Activated CD4-positive, alpha-beta T cell treated with anti-CD3 and anti-CD28 coated beads, Interleukin-2, amount 10 ng/mL, durations not matched to agents 24 days and 14 days (primary cell): ENCODE results near the gene SHOX. TPM values are rescaled to one million over a fixed set of nuclear protein-coding genes. Genes with fewer than 3 reads are reported as not detected.

Experiments used
- DNase-seq: peaks from one replicate; pipeline ENCODE4 v3.0.0; 2022
- H3K27ac Mint-ChIP-seq: one replicate; pipeline ENCODE4 v1.8.0; 2022; ENCODE audit warnings: mild to moderate bottlenecking, mixed read lengths
- H3K27me3 Mint-ChIP-seq: one replicate; pipeline ENCODE4 v1.8.0; 2022; ENCODE audit warnings: mixed read lengths
- H3K36me3 Mint-ChIP-seq: one replicate; pipeline ENCODE4 v1.8.0; 2022; ENCODE audit warnings: low read depth, mild to moderate bottlenecking, mixed read lengths
- H3K4me1 Mint-ChIP-seq: one replicate; pipeline ENCODE4 v1.8.0; 2021; ENCODE audit warnings: mixed read lengths
- H3K4me3 Mint-ChIP-seq: one replicate; pipeline ENCODE4 v1.8.0; 2022; ENCODE audit warnings: mild to moderate bottlenecking, moderate library complexity, mixed read lengths
- H3K9me3 Mint-ChIP-seq: one replicate; pipeline ENCODE4 v1.8.0; 2021; ENCODE audit warnings: mixed read lengths
- intact Hi-C: fragments of 100-400 bp; cut with micrococcal nuclease; formaldehyde crosslinking; loops from one replicate; pipeline ENCODE4 v1.15.1; 2023
- total RNA-seq: library from RNA; stranded (reverse); gene quantifications from 2 replicates; pipeline ENCODE4 v1.2.3, GENCODE V29; 2022

The SHOX gene
- total RNA-seq, 1 donor from 2014 or later: not detected

DNA sequence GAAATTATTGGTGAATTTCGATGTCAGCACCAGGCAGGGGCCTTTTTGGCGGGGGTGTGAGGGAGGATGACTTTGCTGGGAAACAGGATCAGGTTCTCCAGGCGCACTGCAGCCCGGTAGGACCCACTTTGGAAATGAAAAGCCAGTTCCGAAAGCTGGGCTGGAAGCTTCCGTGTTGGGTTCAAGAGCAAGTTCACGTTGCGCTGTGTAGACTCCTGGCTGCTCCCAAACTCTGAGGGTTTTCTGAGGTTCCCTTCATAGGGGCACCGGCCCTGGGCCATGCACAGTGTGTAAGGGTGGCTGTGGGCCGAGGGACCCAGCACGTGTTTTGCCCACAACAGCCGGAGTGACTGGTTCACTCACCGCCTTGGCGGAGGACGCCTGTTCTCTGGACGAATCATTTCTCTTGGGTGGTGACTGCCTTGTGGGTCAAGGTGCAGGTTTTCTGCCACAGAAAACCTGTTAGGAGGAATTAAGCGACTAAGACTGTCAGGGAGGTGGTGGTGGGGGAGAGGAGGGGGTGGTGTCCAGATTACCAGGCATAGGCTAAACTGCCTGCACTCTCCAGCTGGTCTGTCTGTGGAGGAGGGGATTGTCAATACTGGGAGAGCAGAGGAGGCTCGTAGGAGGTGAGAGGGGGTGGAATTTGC, 8.0 kb downstream of the SHOX start:
- H3K27me3 Mint-ChIP-seq: peaks cover 46% of the 10 kb centered on the region
- intact Hi-C loops: no loop called here

DNA sequence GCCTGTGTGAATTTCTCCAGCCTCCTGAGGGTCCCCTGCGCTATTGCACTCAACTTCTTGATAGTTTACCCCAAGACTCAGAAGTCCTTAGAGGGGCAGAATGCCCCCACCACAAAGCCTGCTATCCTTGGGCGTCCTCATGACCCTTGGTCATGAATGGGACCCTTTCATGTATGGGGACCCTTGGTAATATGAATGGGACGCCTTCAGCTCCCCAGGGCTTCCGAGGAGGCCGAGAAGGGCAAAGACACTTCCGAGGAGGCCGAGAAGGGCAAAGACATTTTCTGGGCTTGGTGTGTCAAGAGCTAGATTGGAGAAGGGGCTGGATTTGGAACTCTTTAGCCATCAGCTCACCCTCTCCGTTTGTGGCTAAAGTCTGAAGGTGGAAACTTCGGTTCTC, 8.6 kb downstream of the SHOX start:
- no peaks in the 10 kb centered on the region for H3K36me3 Mint-ChIP-seq
- H3K4me1 Mint-ChIP-seq: peaks cover 2% of the 10 kb centered on the region
- intact Hi-C loops: no loop called here
- no peak overlapping the region for H3K27ac Mint-ChIP-seq
- peak; percentile 37 for DNase-seq
- H3K4me3 Mint-ChIP-seq: no peak overlapping the region
- H3K9me3 Mint-ChIP-seq: no peaks in the 10 kb centered on the region
- H3K27me3 Mint-ChIP-seq: peaks cover 42% of the 10 kb centered on the region

More for the DNA sequence above, 8.0 kb downstream of the SHOX start:
- no peaks in the 10 kb centered on the region for H3K9me3 Mint-ChIP-seq
- H3K4me3 Mint-ChIP-seq: no peak overlapping the region
- DNase-seq: peak; percentile 32
- H3K36me3 Mint-ChIP-seq: no peaks in the 10 kb centered on the region
- H3K27ac Mint-ChIP-seq: no peak overlapping the region
- H3K4me1 Mint-ChIP-seq: peaks cover 2% of the 10 kb centered on the region

DNA sequence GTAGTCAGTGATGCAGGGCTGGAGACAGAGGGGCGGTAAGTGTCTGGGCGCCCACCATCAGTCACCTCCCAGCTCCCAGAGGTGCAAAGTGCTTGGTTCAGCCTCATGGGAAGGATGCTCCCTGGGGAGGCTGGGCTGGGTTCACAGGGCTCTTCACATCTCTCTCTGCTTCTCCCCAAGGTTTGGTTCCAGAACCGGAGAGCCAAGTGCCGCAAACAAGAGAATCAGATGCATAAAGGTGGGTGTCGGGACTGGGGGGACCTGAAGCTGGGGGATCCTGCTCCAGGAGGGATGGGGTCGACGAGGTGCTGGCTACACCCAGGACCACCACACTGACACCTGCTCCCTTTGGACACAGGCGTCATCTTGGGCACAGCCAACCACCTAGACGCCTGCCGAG, 10.1 kb downstream of the SHOX start:
- Mint-ChIP-seq H3K27ac (no peak overlapping the region), H3K27me3 (peaks cover 37% of the 10 kb centered on the region), H3K4me3 (no peak overlapping the region), H3K36me3 (no peaks in the 10 kb centered on the region), H3K4me1 (peaks cover 2% of the 10 kb centered on the region), H3K9me3 (no peaks in the 10 kb centered on the region)
- intact Hi-C loops: no loop called here
- no peak for DNase-seq

GRCh38 chrX:641671-642435, 11.3 kb downstream of the SHOX start:
- peaks cover 36% of the 10 kb centered on the region for H3K27me3 Mint-ChIP-seq
- H3K4me3 Mint-ChIP-seq: no peak overlapping the region
- intact Hi-C loops: no loop called here
- H3K36me3 Mint-ChIP-seq: no peaks in the 10 kb centered on the region
- H3K27ac Mint-ChIP-seq: no peak overlapping the region
- H3K4me1 Mint-ChIP-seq: peaks cover 2% of the 10 kb centered on the region
- no peaks in the 10 kb centered on the region for H3K9me3 Mint-ChIP-seq
- peak; percentile 37 for DNase-seq

DNA sequence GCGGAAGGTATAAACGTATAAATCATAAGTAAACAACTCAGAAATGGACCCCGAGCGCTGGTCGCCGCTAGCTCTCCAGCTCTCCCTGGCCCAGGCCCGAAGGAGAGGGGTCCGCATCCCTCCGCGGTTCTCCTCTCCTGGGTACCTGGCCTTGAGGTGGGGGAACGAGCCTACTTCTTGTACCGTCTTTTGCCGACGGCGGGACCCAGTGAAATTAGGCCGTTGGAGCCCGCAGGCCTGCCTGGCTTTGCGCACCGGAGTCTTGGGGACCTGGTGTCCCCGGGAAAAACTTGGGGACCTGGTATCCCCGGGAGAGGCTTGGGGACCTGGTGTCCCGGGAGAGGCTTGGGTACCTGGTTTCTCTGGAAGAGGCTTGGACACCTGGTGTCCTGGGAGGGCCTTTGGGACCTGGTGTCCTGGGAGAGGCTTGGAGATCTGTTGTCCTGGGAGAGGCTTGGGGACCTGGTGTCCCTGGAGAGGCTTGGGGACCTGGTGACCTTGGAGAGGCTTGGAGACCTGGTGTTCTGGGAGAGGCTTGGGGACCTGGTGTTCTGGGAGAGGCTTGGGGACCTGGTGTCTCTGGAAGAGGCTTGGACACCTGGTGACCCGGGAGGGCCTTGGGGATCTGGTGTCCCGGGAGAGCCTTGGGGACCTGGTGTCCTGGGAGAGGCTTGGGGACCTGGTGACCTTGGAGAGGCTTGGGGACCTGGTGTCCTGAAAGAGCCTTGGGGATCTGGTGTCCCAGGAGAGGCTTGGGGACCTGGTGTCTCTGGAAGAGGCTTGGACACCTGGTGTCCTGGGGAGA, 12.0 kb downstream of the SHOX start:
- intact Hi-C loops: no loop called here
- no peaks in the 10 kb centered on the region for H3K36me3 Mint-ChIP-seq
- peaks cover 2% of the 10 kb centered on the region for H3K4me1 Mint-ChIP-seq
- H3K27me3 Mint-ChIP-seq: peaks cover 29% of the 10 kb centered on the region
- H3K9me3 Mint-ChIP-seq: no peaks in the 10 kb centered on the region
- H3K4me3 Mint-ChIP-seq: no peak overlapping the region
- no peak overlapping the region for H3K27ac Mint-ChIP-seq
- DNase-seq: peak; percentile 48

DNA sequence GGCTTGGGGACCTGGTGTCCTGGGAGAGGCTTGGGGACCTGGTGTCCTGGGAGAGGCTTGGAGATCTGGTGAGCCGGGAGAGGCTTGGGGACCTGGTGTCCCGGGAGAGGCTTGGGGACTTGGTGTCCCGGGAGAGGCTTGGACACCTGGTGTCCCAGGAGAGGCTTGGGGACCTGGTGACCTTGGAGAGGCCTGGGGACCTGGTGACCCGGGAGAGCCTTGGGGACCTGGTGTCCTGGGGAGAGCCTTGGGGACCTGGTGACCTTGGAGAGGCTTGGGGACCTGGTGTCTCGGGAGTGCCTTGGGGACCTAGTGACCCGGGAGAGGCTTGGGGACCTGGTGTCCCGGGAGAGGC, 12.6 kb downstream of the SHOX start:
- Mint-ChIP-seq H3K4me1 (no peaks in the 10 kb centered on the region), H3K4me3 (no peak overlapping the region), H3K36me3 (no peaks in the 10 kb centered on the region), H3K9me3 (no peaks in the 10 kb centered on the region), H3K27me3 (peaks cover 23% of the 10 kb centered on the region), H3K27ac (no peak overlapping the region)
- peak; percentile 39 for DNase-seq
- intact Hi-C loops: no loop called here

DNA sequence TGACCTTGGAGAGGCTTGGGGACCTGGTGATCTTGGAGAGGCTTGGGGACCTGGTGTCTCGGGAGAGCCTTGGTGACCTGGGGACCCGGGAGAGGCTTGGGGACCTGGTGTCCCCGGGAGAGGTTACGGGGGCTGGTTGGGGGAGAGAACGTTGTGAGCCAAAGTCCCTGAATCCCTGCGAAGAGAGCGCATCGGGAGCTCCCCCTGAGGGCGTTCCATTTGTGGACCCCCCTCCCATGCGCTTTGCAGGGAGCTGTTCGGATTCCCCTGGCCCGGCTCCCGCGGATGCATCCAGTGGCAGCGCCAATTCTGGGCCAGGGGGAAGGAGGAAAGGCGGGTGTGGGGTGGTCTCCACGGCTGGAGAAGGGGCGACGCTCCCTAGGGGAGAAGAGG, 13.3 kb downstream of the SHOX start:
- DNase-seq: peak; percentile 27
- Mint-ChIP-seq H3K36me3 (no peaks in the 10 kb centered on the region), H3K27me3 (peaks cover 16% of the 10 kb centered on the region), H3K9me3 (no peaks in the 10 kb centered on the region), H3K4me3 (no peak overlapping the region), H3K27ac (no peak overlapping the region), H3K4me1 (no peaks in the 10 kb centered on the region)
- intact Hi-C loops: no loop called here

DNA sequence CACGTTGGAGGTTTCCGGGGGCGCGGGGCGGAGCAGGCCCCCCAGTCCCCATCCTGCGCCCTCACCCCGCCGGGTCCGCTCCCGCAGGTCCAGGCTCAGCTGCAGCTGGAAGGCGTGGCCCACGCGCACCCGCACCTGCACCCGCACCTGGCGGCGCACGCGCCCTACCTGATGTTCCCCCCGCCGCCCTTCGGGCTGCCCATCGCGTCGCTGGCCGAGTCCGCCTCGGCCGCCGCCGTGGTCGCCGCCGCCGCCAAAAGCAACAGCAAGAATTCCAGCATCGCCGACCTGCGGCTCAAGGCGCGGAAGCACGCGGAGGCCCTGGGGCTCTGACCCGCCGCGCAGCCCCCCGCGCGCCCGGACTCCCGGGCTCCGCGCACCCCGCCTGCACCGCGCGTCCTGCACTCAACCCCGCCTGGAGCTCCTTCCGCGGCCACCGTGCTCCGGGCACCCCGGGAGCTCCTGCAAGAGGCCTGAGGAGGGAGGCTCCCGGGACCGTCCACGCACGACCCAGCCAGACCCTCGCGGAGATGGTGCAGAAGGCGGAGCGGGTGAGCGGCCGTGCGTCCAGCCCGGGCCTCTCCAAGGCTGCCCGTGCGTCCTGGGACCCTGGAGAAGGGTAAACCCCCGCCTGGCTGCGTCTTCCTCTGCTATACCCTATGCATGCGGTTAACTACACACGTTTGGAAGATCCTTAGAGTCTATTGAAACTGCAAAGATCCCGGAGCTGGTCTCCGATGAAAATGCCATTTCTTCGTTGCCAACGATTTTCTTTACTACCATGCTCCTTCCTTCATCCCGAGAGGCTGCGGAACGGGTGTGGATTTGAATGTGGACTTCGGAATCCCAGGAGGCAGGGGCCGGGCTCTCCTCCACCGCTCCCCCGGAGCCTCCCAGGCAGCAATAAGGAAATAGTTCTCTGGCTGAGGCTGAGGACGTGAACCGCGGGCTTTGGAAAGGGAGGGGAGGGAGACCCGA, 14.0 kb downstream of the SHOX start:
- intact Hi-C loops: no loop called here
- Mint-ChIP-seq H3K27ac (no peak overlapping the region), H3K4me1 (no peaks in the 10 kb centered on the region), H3K36me3 (no peaks in the 10 kb centered on the region), H3K27me3 (peaks cover 11% of the 10 kb centered on the region), H3K4me3 (no peak overlapping the region), H3K9me3 (no peaks in the 10 kb centered on the region)
- peak; percentile 49 for DNase-seq

DNA sequence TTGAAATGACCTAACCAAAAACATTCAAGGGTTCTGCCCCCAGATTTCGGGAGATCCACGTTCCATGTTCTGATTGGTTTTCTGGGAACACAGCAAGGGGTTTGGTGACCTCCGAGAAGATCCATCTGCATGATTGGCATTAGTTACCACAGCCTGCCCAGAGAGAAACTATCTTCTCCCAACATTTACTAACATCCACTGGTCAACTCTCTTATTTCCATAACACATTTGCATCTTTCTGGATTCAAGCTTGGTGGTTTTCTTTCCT, 15.6 kb downstream of the SHOX start:
- no peak for DNase-seq
- H3K4me3 Mint-ChIP-seq: no peak overlapping the region
- H3K4me1 Mint-ChIP-seq: no peaks in the 10 kb centered on the region
- no peaks in the 10 kb centered on the region for H3K9me3 Mint-ChIP-seq
- intact Hi-C loops: no loop called here
- H3K27me3 Mint-ChIP-seq: peaks cover 9% of the 10 kb centered on the region
- no peak overlapping the region for H3K27ac Mint-ChIP-seq
- no peaks in the 10 kb centered on the region for H3K36me3 Mint-ChIP-seq

DNA sequence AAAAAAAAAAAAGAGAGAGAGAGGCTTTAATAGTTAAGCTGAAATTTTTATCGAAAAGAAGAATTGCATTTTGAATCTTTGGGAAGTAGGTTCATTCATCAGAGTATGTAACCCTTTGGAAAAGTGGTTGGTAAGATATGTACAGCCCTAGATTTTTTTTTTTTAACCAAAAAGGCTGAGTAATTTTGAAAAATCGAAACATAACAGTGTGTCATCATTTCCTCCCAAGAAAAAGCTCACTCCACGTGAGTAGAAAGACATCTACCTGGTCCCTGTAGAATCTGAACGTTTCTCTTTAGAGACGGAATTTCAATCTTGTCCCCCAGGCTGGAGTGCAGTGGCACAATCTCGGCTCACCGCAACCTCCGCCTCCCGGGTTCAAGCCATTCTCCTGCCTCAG, 16.2 kb downstream of the SHOX start:
- intact Hi-C loops: no loop called here
- no peaks in the 10 kb centered on the region for H3K4me1 Mint-ChIP-seq
- no peaks in the 10 kb centered on the region for H3K9me3 Mint-ChIP-seq
- no peaks in the 10 kb centered on the region for H3K36me3 Mint-ChIP-seq
- H3K4me3 Mint-ChIP-seq: no peak overlapping the region
- H3K27me3 Mint-ChIP-seq: peaks cover 9% of the 10 kb centered on the region
- peak; percentile 8 for DNase-seq
- H3K27ac Mint-ChIP-seq: no peak overlapping the region

DNA sequence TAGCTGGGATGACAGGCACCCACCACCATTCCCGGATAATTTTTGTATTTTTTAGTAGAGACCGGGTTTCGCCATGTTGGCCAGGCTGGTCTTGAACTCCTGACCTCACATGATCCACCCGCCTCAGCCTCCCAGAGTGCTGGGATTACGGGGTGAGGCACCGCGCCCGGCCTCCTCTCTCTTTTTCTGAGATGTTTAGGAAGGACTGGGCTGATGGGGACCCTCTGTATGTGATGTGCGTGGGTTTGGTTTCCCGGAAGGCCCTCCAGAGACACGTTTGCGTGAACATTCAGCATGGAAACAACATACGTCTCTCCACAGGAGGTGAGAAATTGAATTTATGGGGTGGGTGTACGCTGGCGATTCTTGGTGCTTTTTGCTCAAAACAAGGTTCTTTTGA, 18.6 kb downstream of the SHOX start:
- Mint-ChIP-seq H3K9me3 (no peaks in the 10 kb centered on the region), H3K4me1 (no peaks in the 10 kb centered on the region), H3K27me3 (peaks cover 7% of the 10 kb centered on the region), H3K36me3 (no peaks in the 10 kb centered on the region), H3K27ac (no peak overlapping the region), H3K4me3 (no peak overlapping the region)
- no peak for DNase-seq
- intact Hi-C loops: no loop called here

- H3K9me3 Mint-ChIP-seq: no peaks in the 10 kb centered on the region
- peaks cover 2% of the 10 kb centered on the region for H3K27me3 Mint-ChIP-seq
- H3K4me1 Mint-ChIP-seq: no peaks in the 10 kb centered on the region
- H3K4me3 Mint-ChIP-seq: no peak overlapping the region
- DNase-seq: no peak
- no peaks in the 10 kb centered on the region for H3K36me3 Mint-ChIP-seq
- intact Hi-C loops: no loop called here
- H3K27ac Mint-ChIP-seq: no peak overlapping the region
Observed at GRCh38 chrX:650324-650723, 19.7 kb downstream of the SHOX start.

GRCh38 chrX:650811-651210, 20.2 kb downstream of the SHOX start:
- intact Hi-C loops: no loop called here
- DNase-seq: no peak
- H3K4me3 Mint-ChIP-seq: no peak overlapping the region
- no peaks in the 10 kb centered on the region for H3K4me1 Mint-ChIP-seq
- H3K27ac Mint-ChIP-seq: no peak overlapping the region
- peaks cover 2% of the 10 kb centered on the region for H3K27me3 Mint-ChIP-seq
- no peaks in the 10 kb centered on the region for H3K36me3 Mint-ChIP-seq
- no peaks in the 10 kb centered on the region for H3K9me3 Mint-ChIP-seq
